HG03565 (cell line): ENCODE measurements around the gene NPHS2.
A peak's percentile ranks its signal among the peaks of the same experiment; 100 is the strongest.
"Not testable (repeated sequence)": the region's sequence is repeated elsewhere in the genome, so short reads cannot be mapped to it uniquely, and the experiment has no call there.

Experiments
- ATAC-seq: cut with Tn5 transposase; IDR thresholded peaks from one replicate; pipeline ENCODE4 v1.9.1; 2021; ENCODE audit warnings: mild to moderate bottlenecking, moderate library complexity; ENCODE audit not compliant: unreplicated experiment

NPHS2 gene

DNA sequence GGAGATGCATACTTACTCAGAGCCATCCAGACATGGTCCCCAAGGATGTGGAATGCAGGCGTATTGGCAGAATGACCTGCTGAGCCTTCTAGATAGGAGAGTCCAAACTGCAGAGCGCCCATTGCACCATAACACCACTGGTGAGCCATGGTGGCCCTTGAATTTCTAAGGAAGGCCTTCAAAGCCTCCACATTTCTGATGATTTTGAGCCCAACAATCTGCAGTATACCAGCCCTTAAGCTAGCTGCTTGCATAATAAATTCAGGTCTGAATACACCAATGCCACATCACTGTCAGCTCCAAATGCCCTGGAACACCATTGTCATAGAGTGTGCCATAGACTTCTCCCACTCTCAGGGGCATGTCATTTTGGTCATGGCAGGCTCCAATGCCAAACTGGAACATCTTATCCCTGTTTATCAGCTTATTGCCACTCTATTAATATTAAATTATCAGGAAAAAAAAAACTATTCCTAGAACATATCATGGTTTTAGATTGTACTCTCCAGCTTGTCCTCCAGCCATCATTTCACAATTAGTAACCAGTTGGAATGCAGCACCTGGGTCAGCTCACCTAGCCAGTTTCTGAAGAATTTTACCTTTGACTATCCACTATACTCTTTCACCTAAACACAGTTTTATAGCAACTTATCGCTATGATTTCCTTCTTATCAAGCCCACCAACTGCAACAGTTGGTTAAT lies 26.9 kb downstream of the NPHS2 start:
- ATAC-seq = no peak

DNA sequence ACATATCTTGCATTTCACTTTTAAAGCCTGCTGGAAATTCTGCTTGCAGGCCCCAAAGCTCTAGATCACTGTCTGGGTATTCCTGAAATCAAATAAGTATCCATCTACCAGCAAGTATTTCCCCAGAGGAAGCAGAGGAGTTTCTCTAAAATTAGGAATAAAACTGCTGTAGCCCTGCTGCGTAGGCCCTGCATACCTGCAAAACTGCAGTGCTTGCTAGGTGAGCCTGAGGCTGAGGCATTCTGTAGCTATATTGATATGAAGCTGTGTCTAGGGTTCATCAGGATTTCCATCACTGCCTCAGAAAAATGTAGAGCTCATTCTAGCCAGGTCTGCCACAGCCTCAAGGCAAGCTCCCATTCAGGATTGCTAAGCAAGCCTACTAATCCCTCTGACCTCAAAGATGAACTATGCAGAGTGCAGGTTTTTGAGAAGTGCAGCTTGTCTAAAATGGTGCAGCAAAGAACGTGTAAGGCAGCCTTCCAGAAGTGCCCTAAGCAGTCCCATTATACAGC lies 28.7 kb downstream of the NPHS2 start:
- ATAC-seq = no peak

DNA sequence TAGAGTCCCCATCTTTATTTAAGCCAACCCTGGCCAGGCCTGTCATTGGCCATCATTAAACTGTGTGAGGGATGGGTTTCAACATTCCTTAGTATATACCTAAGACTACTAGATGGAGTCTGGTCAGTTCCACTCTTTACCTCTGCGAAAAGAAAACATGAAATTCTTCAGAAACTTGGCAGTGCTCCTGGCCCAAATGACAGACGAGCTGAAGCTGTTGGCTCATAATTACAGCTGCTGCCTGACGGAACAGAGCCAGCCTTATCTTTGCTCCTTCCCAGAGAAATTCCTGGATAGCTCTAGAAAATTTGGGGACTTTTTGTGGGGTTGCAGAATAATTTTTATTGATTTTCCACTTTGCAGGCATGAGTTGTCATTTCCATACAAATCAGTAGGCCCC lies 30.4 kb downstream of the NPHS2 start:
- ATAC-seq = no peak

GRCh38 chr1:179541774-179542173 lies 34.0 kb downstream of the NPHS2 start:
- no peak for ATAC-seq

DNA sequence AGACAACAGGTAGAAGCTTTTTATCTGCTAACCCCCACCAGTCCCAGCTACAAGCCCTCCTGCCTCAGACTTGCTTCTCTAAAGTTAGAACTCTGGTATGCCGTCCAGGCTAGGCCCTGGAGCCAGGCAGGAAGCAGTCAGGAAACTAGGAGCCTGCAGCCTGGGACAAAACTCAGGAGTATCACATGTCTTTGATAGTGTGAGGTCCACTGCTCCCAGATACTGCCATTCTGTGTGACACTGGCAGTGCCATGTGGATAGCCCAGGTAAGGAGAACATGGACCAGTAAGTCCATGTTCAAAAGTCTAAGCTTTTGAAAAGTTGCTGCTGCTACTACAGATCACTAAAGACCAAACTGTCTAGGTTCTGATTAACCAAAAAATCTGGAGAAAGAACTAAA lies 45.4 kb downstream of the NPHS2 start:
- no peak for ATAC-seq

GRCh38 chr1:179529482-179530195 lies 46.1 kb downstream of the NPHS2 start:
- ATAC-seq = no peak

DNA sequence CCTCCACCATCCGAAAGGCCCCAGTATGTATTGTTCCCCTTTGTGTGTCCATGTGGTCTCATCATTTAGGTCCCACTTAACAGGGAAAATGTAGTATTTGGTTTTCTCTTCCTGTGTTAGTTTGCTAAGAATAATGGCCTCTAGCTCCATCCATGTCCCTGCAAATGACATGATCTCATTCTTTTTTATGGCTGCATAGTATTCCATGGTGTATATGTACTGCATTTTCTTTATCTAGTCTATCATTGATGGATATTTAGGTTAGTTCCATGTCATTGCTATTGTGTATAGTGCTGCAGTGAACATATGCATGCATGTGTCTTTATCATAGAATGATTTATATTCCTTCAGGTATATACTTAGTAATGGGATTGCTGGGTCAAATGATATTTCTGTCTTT lies 57.2 kb downstream of the NPHS2 start:
- ATAC-seq = not testable (repeated sequence)

- no peak for ATAC-seq
Measured at GRCh38 chr1:179516976-179517705, 58.6 kb downstream of the NPHS2 start.

- peak; percentile 88 for ATAC-seq
Measured at GRCh38 chr1:179510038-179510437, 65.7 kb downstream of the NPHS2 start.

DNA sequence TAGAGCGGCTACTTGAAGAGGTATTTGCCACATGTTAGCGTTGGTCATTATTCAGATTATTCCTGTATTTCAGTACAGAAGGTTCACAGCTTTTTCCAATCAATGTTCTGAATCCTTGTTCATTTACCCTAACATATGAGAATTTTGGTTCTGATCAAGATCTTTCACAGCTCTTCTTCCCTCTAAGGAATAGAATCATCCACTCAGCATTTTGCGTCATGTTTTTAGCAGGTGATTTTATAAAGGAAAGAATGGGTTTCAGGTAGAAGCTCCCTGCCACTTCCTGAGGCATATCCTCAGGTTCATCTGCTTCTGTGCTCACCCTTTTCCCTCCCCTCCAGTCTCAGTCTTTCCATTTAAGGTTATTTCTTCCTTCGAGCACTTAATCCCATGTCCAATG lies 66.4 kb downstream of the NPHS2 start:
- no peak for ATAC-seq

- ATAC-seq = no peak
Measured at GRCh38 chr1:179506199-179506598, 69.5 kb downstream of the NPHS2 start.
